ENCODE results near the gene CORO1A.

GRCh38 chr16:30151091-30151490 lies 32.3 kb upstream of the CORO1A start:
- no peak for TF ChIP-seq EZH2 (IDR thresholded peaks at IDR 0.05; ENCODE audit: insufficient read depth, poor library complexity, severe bottlenecking)
- TF ChIP-seq EZH2phosphoT487 (IDR thresholded peaks at IDR 0.05; ENCODE audit: insufficient read depth, low read depth): no peak

Data from GM23248 (cell line).